ENCODE measurements around the gene SLC25A18.

DNA sequence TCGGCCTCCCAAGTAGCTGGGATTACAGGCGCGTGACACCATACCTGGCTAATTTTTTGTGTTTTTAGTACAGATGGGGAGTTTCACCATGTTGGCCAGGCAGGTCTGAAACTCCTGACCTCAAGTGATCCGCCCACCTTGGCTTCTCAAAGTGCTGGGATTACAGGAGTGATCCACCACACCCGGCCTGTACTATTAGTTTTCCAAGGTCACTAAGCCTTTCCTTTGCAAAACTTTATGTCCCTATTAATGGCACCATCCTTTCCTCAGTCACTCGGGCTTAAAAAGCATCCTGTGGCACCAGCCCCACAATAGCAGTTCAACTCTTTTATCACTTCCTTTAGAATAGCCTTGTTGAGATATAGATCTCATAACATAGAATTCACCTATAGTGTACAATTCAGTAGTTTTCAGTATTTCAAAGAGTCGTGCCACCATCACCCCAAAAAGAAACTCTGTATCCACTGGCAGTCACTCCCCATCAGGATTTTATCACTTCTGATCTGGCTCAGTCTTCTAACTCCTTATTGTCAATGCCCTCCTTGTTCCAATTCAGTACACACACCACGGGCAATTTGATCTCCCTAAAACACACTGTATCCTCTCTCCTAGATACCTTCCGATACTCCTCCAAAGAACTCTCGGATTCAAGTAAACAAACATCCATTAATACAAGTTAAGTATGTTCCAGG lies 74.3 kb downstream of the SLC25A18 start:
- TF ChIP-seq, protein P1, sequence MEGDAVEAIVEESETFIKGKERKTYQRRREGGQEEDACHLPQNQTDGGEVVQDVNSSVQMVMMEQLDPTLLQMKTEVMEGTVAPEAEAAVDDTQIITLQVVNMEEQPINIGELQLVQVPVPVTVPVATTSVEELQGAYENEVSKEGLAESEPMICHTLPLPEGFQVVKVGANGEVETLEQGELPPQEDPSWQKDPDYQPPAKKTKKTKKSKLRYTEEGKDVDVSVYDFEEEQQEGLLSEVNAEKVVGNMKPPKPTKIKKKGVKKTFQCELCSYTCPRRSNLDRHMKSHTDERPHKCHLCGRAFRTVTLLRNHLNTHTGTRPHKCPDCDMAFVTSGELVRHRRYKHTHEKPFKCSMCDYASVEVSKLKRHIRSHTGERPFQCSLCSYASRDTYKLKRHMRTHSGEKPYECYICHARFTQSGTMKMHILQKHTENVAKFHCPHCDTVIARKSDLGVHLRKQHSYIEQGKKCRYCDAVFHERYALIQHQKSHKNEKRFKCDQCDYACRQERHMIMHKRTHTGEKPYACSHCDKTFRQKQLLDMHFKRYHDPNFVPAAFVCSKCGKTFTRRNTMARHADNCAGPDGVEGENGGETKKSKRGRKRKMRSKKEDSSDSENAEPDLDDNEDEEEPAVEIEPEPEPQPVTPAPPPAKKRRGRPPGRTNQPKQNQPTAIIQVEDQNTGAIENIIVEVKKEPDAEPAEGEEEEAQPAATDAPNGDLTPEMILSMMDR (IDR thresholded peaks at IDR 0.05), result no peak
- TF ChIP-seq NR2C2 (CRISPR knock-in tag; IDR thresholded peaks at IDR 0.05), result no peak
